Lower lobe of right lung (tissue), 2 donors: Measurements from ENCODE around the gene ACTC1. TPM values are rescaled to one million over a fixed set of nuclear protein-coding genes. Genes with fewer than 3 reads are reported as not detected.

Source experiments
- ATAC-seq, 2 donors: fragments of 200-7000 bp; cut with Tn5 transposase; one replicate each; pipeline ENCODE4 v1.9.1; 2020 to 2022; ENCODE audit warnings: mild to moderate bottlenecking in 2 of 2, moderate library complexity in 2 of 2
- DNase-seq: peaks from one replicate; pipeline ENCODE4 v3.0.0-alpha.2; 2020
- H3K27ac ChIP-seq: fragments of 200-600 bp; one replicate; pipeline ENCODE4 v1.8.0; 2022
- H3K27me3 ChIP-seq: fragments of 200-600 bp; one replicate; pipeline ENCODE4 v1.8.0; 2022; ENCODE audit warnings: low read depth
- H3K36me3 ChIP-seq: fragments of 200-600 bp; one replicate; pipeline ENCODE4 v1.8.0; 2022; ENCODE audit warnings: mild to moderate bottlenecking
- H3K4me1 ChIP-seq: fragments of 200-600 bp; one replicate; pipeline ENCODE4 v1.8.0; 2022
- H3K4me3 ChIP-seq: fragments of 200-600 bp; one replicate; pipeline ENCODE4 v1.8.0; 2022; ENCODE audit warnings: mild to moderate bottlenecking
- H3K9me3 ChIP-seq: fragments of 200-600 bp; one replicate; pipeline ENCODE4 v1.8.0; 2022
- intact Hi-C: fragments of 100-400 bp; cut with DNase I; formaldehyde crosslinking; loops from one replicate; pipeline ENCODE4 v1.11.0; 2022
- total RNA-seq: library from RNA; stranded (reverse); fragmentation: NEBNext Ultra II Directional; extraction: Animal tissue kit (Norgen Biotek cat#: 25700); gene quantifications from one replicate; pipeline ENCODE4 v1.2.1, GENCODE V29; 2021
- TF ChIP-seq, protein P1 (sequence below): fragments of 200-600 bp; IDR thresholded peaks from one replicate; pipeline ENCODE4 v1.8.0; 2022; ENCODE audit warnings: antibody characterized with exemption, mild to moderate bottlenecking
- donor health status: DM: no; HTN: yes; CAD: no; lungs with severe emphysema.

Gene ACTC1
- total RNA-seq, 1 donor from 2014 or later: 0.62 TPM

DNA sequence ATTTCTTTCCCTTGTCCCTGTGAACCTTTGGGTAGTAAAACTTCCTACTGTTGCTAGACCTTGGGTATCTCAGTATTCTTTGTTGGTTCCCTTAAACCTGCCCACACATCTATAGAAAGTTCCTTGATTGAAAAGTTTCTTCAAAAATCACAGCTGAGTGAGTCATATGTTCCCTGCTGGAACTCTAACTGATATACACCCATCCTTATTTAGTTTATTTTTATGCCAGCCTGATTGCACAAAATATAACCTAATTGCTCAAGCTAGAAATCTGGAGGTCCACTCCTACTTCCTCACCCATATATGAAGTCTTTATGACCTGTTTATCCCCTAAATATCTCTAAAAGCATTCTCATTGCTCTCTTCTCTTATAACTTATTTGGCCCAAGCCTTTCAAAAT is 26.8 kb downstream of the ACTC1 start:
- H3K4me1 ChIP-seq: no peaks in the 10 kb centered on the region
- no peaks in the 10 kb centered on the region for H3K36me3 ChIP-seq
- ATAC-seq (no peak), DNase-seq (no peak)
- no peak overlapping the region for H3K4me3 ChIP-seq
- H3K9me3 ChIP-seq: no peaks in the 10 kb centered on the region
- intact Hi-C loops: no loop called here
- H3K27ac ChIP-seq: no peak overlapping the region
- H3K27me3 ChIP-seq: no peaks in the 10 kb centered on the region
- TF ChIP-seq, protein P1, sequence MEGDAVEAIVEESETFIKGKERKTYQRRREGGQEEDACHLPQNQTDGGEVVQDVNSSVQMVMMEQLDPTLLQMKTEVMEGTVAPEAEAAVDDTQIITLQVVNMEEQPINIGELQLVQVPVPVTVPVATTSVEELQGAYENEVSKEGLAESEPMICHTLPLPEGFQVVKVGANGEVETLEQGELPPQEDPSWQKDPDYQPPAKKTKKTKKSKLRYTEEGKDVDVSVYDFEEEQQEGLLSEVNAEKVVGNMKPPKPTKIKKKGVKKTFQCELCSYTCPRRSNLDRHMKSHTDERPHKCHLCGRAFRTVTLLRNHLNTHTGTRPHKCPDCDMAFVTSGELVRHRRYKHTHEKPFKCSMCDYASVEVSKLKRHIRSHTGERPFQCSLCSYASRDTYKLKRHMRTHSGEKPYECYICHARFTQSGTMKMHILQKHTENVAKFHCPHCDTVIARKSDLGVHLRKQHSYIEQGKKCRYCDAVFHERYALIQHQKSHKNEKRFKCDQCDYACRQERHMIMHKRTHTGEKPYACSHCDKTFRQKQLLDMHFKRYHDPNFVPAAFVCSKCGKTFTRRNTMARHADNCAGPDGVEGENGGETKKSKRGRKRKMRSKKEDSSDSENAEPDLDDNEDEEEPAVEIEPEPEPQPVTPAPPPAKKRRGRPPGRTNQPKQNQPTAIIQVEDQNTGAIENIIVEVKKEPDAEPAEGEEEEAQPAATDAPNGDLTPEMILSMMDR: no peak

DNA sequence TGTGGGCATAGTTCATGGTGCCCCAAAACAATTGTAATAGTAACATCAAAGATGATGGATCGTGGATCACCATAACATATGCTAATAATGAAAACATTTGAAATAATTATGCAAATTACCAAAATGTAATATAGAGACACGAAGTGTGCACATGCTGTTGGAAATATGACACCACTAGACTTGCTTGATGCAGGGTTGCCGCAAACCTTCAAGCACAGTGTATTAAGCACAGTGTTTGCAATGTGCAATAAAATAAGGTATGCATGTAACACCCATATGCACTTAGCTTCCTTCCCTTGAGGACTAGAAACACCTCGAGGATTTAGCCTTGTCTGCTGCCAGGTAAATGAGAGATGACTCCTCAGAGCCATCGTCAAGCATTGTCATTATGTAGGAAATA is 29.6 kb downstream of the ACTC1 start:
- no peak overlapping the region for H3K4me3 ChIP-seq
- H3K9me3 ChIP-seq: no peaks in the 10 kb centered on the region
- no peak for DNase-seq
- no peaks in the 10 kb centered on the region for H3K27me3 ChIP-seq
- ATAC-seq: no peak
- H3K4me1 ChIP-seq: no peaks in the 10 kb centered on the region
- H3K36me3 ChIP-seq: no peaks in the 10 kb centered on the region
- TF ChIP-seq, protein P1: no peak
- H3K27ac ChIP-seq: no peak overlapping the region
- intact Hi-C loops: no loop called here

DNA sequence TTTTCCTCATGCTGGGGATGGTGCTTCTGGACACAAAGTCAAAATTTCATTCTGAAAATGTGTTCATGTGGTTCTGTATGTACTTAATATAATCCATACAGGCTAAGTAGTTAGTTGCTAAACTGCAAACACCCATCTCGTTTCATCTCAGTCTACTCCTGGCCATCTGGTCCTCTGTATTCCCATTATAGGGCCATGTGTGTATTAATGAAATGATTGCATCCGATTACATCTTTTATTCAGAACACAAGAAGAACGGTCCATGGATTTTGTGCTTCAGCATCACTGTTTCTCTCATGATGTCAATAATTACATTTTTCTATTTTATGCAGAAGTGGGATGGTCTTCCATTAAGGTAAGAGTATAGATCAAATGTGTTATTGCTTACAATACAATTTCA is 34.4 kb downstream of the ACTC1 start:
- TF ChIP-seq, protein P1: no peak
- no peak overlapping the region for H3K27ac ChIP-seq
- no peaks in the 10 kb centered on the region for H3K9me3 ChIP-seq
- DNase-seq (no peak), ATAC-seq (no peak)
- no peaks in the 10 kb centered on the region for H3K36me3 ChIP-seq
- H3K4me1 ChIP-seq: no peaks in the 10 kb centered on the region
- no peak overlapping the region for H3K4me3 ChIP-seq
- intact Hi-C loops: no loop called here
- H3K27me3 ChIP-seq: peaks cover 7% of the 10 kb centered on the region

DNA sequence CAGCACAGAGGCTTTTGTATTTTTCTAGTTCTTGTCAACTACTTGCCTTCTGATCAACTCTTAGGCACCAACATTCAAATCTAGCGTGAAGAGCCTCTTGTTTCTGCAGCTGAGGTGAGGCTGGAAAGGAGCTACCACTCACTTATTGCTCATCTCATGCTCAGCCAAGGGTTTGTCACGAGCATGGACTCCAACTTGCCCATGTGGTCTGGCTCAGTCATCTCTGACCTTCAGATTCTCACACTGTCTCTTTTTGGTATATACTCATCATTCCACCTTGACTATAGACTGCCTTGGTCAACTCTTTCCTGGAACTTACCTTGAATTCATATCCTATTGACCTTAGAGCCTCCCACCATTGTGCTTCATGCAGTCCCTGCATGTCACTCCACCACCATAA is 35.4 kb downstream of the ACTC1 start:
- ATAC-seq (no peak), DNase-seq (no peak)
- Histone ChIP-seq H3K4me1 (no peaks in the 10 kb centered on the region), H3K27ac (no peak overlapping the region), H3K36me3 (no peaks in the 10 kb centered on the region), H3K9me3 (no peaks in the 10 kb centered on the region), H3K4me3 (no peak overlapping the region), H3K27me3 (peaks cover 17% of the 10 kb centered on the region)
- TF ChIP-seq, protein P1: no peak
- intact Hi-C loops: no loop called here

DNA sequence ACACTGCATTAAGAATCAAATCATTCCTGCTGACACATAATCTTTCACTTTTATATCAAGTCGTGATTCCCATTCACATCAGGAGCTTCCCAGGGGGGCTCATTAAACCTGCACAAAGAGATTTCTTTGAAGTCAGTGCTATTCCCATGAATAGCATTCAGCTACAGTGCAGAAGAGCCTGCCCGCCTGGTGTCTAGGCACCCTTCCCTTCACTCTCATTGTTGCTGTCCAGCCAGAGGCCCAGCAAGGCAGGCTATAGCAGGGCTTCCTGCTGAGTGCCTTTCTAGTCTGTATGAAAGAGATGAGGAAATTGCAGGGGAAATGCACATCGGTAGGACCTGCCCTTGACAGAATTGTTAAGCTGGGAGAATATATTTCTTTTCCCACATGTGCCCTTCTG is 36.0 kb downstream of the ACTC1 start:
- ATAC-seq (no peak), DNase-seq (no peak)
- no peak overlapping the region for H3K27ac ChIP-seq
- H3K4me1 ChIP-seq: peaks cover 6% of the 10 kb centered on the region
- H3K9me3 ChIP-seq: no peaks in the 10 kb centered on the region
- peaks cover 23% of the 10 kb centered on the region for H3K27me3 ChIP-seq
- no peak overlapping the region for H3K4me3 ChIP-seq
- TF ChIP-seq, protein P1: no peak
- intact Hi-C loops: no loop called here
- H3K36me3 ChIP-seq: no peaks in the 10 kb centered on the region

DNA sequence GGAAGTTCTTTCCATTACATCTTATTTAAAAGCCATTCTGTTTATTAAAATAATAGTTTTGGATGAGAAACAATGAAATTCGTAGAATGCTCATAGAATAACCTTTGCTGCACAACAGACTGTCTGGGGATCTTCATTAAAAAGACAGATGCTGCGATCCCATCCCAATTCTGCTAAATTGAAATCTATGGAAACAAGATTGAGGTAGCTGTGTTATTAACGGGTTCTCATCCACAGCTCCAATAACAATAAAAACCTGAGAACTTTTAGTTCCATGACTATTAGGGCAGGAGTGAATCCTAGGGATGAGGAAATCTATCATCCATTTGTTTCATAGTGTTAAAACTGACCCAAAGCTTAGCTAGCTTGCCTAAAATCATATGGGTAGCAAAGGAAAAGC is 38.1 kb downstream of the ACTC1 start:
- TF ChIP-seq, protein P1: no peak
- no peaks in the 10 kb centered on the region for H3K36me3 ChIP-seq
- intact Hi-C loops: no loop called here
- peaks cover 7% of the 10 kb centered on the region for H3K4me1 ChIP-seq
- peaks cover 42% of the 10 kb centered on the region for H3K27me3 ChIP-seq
- no peaks in the 10 kb centered on the region for H3K9me3 ChIP-seq
- no peak for DNase-seq
- ATAC-seq: no peak
- no peak overlapping the region for H3K27ac ChIP-seq
- H3K4me3 ChIP-seq: no peak overlapping the region
